SU-DHL-6 (cell line): ENCODE results near the gene SETD2.

Source experiments
- H2AFZ ChIP-seq: fragments of 200-600 bp; sonication (generic); 2 replicates; pipeline ENCODE4 v1.6.1; 2014; ENCODE audit warnings: low read depth, mild to moderate bottlenecking, moderate library complexity, mixed read lengths, antibody characterized with exemption, low read length; ENCODE audit not compliant: severe bottlenecking
- H3F3A ChIP-seq: fragments of 200-600 bp; shearing (Covaris generic); 2 replicates; pipeline ENCODE4 v1.6.0; 2016; ENCODE audit warnings: antibody characterized with exemption, mild to moderate bottlenecking; ENCODE audit not compliant: insufficient read depth
- H3K27ac ChIP-seq: fragments of 200-600 bp; sonication (generic); 2 replicates; pipeline ENCODE4 v1.5.1; 2016; ENCODE audit warnings: low read depth, mild to moderate bottlenecking, low read length, moderate library complexity, mixed read lengths
- H3K27me3 ChIP-seq: fragments of 200-600 bp; sonication (generic), shearing (Covaris generic); 2 replicates; pipeline ENCODE4 v1.6.0; 2014; ENCODE audit warnings: mild to moderate bottlenecking, low read length
- H3K36me3 ChIP-seq: fragments of 200-600 bp; sonication (generic); 2 replicates; pipeline ENCODE4 v1.6.1; 2014; ENCODE audit warnings: mild to moderate bottlenecking, low read length, mixed read lengths
- H3K4me2 ChIP-seq: fragments of 300-600, 200-600 bp; shearing (Covaris generic), sonication (generic); 2 replicates; pipeline ENCODE4 v1.6.0; 2014; ENCODE audit warnings: low read length, low read depth, mild to moderate bottlenecking; ENCODE audit not compliant: poor library complexity, severe bottlenecking
- H3K4me3 ChIP-seq: fragments of 200-600 bp; sonication (generic); 2 replicates; pipeline ENCODE4 v1.5.1; 2014; ENCODE audit warnings: antibody characterized with exemption, low read length, mild to moderate bottlenecking, mixed read lengths; ENCODE audit not compliant: insufficient read depth, poor library complexity, severe bottlenecking
- H3K79me2 ChIP-seq: fragments of 200-600 bp; sonication (generic); 2 replicates; pipeline ENCODE4 v1.6.1; 2014; ENCODE audit warnings: mild to moderate bottlenecking, low read length, moderate library complexity; ENCODE audit not compliant: insufficient read depth
- H3K9ac ChIP-seq: fragments of 200-600 bp; sonication (generic); 2 replicates; pipeline ENCODE4 v1.7.0; 2014; ENCODE audit warnings: mild to moderate bottlenecking, low read length
- H3K9me2 ChIP-seq: fragments of 200-600 bp; sonication (generic); replicated peaks from 2 replicates; pipeline ENCODE4 v1.6.1; 2014; ENCODE audit warnings: low read length; ENCODE audit not compliant: insufficient read depth
- H3K9me3 ChIP-seq: fragments of 200-600 bp; sonication (generic); 2 replicates; pipeline ENCODE4 v1.6.1; 2014; ENCODE audit warnings: low read length, mixed read lengths; ENCODE audit not compliant: insufficient read depth
- H4K20me1 ChIP-seq: fragments of 200-600 bp; sonication (generic); 2 replicates; pipeline ENCODE4 v1.6.1; 2014; ENCODE audit warnings: low read depth, mild to moderate bottlenecking, antibody characterized with exemption, low read length, moderate library complexity, mixed read lengths
- EZH2phosphoT487 ChIP-seq: fragments of 200-600 bp; sonication (generic), shearing (Covaris generic); conservative IDR thresholded peaks from 2 replicates; pipeline ENCODE4 v1.6.1; 2018; ENCODE audit warnings: mild to moderate bottlenecking, antibody characterized with exemption, low read length, moderate library complexity, mixed read lengths
- TF ChIP-seq, protein P1 (sequence below): fragments of 200-600 bp; sonication (generic); IDR thresholded peaks from one replicate; pipeline ENCODE4 v1.5.1; 2017; ENCODE audit warnings: antibody characterized with exemption, mild to moderate bottlenecking, low read length, moderate library complexity; ENCODE audit not compliant: insufficient read depth, poor library complexity, severe bottlenecking

The SETD2 gene

DNA sequence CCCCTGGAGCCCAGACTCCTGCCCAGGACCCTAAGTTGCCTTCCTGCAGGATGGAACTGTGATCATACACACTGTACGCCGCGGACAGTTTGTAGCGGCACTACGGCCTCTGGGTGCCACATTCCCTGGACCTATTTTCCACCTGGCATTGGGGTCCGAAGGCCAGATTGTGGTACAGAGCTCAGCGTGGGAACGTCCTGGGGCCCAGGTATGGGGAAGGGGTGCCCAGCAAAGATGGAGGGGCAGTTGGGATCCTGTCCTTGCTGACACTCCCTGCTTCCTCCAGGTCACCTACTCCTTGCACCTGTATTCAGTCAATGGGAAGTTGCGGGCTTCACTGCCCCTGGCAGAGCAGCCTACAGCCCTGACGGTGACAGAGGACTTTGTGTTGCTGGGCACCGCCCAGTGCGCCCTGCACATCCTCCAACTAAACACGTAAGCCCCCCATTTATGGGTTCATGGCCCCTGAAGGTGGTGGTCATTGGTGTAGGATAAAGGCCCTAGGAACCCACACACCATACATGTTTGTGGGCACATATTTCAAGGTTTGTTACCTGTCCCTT, 155.6 kb downstream of the SETD2 start:
- H4K20me1 ChIP-seq, result no peaks in the 10 kb centered on the region
- no peaks in the 10 kb centered on the region for H3K9me2 ChIP-seq
- TF ChIP-seq, protein P1, sequence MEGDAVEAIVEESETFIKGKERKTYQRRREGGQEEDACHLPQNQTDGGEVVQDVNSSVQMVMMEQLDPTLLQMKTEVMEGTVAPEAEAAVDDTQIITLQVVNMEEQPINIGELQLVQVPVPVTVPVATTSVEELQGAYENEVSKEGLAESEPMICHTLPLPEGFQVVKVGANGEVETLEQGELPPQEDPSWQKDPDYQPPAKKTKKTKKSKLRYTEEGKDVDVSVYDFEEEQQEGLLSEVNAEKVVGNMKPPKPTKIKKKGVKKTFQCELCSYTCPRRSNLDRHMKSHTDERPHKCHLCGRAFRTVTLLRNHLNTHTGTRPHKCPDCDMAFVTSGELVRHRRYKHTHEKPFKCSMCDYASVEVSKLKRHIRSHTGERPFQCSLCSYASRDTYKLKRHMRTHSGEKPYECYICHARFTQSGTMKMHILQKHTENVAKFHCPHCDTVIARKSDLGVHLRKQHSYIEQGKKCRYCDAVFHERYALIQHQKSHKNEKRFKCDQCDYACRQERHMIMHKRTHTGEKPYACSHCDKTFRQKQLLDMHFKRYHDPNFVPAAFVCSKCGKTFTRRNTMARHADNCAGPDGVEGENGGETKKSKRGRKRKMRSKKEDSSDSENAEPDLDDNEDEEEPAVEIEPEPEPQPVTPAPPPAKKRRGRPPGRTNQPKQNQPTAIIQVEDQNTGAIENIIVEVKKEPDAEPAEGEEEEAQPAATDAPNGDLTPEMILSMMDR, result no peak
- TF ChIP-seq EZH2phosphoT487, result no peak
- peaks cover 9% of the 10 kb centered on the region for H3F3A ChIP-seq
- H3K79me2 ChIP-seq, result no peaks in the 10 kb centered on the region
- H2AFZ ChIP-seq, result no peak overlapping the region
- no peak overlapping the region for H3K4me2 ChIP-seq
- no peaks in the 10 kb centered on the region for H3K36me3 ChIP-seq
- no peak overlapping the region for H3K27ac ChIP-seq
- H3K9ac ChIP-seq, result no peak overlapping the region
- H3K4me3 ChIP-seq, result no peak overlapping the region
- no peaks in the 10 kb centered on the region for H3K27me3 ChIP-seq
- H3K9me3 ChIP-seq, result no peaks in the 10 kb centered on the region

DNA sequence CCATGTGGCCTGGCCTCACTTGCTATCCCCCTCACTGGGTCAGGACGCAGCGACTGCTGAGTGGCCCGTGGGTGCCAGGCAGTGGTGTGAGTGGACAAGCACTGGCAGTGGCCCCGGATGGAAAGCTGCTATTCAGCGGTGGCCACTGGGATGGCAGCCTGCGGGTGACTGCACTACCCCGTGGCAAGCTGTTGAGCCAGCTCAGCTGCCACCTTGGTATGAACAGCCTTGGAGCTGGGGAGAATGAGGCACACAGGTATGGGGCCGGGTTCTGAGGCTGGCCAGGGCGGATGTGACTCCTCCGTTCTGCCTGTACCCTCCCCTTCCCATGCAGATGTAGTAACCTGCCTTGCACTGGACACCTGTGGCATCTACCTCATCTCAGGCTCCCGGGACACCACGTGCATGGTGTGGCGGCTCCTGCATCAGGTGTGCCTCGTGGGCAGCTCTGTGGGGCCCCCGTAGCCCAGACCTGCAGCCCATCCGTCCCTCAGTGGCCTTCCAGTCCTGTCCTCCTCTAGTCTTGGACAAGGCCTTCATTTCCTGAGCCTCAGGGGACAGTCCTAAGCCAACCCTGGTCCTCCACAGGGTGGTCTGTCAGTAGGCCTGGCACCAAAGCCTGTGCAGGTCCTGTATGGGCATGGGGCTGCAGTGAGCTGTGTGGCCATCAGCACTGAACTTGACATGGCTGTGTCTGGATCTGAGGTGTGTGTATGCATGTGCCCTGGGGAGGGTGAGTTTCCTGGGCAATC, 156.3 kb downstream of the SETD2 start:
- no peaks in the 10 kb centered on the region for H3K36me3 ChIP-seq
- H3K4me3 ChIP-seq, result no peak overlapping the region
- H3K27me3 ChIP-seq, result no peaks in the 10 kb centered on the region
- H3K27ac ChIP-seq, result no peak overlapping the region
- no peak overlapping the region for H3K9ac ChIP-seq
- TF ChIP-seq, protein P1, result no peak
- TF ChIP-seq EZH2phosphoT487, result no peak
- no peaks in the 10 kb centered on the region for H3K79me2 ChIP-seq
- peaks cover 9% of the 10 kb centered on the region for H3F3A ChIP-seq
- no peaks in the 10 kb centered on the region for H3K9me2 ChIP-seq
- no peaks in the 10 kb centered on the region for H3K9me3 ChIP-seq
- H2AFZ ChIP-seq, result no peak overlapping the region
- no peak overlapping the region for H3K4me2 ChIP-seq
- H4K20me1 ChIP-seq, result no peaks in the 10 kb centered on the region

DNA sequence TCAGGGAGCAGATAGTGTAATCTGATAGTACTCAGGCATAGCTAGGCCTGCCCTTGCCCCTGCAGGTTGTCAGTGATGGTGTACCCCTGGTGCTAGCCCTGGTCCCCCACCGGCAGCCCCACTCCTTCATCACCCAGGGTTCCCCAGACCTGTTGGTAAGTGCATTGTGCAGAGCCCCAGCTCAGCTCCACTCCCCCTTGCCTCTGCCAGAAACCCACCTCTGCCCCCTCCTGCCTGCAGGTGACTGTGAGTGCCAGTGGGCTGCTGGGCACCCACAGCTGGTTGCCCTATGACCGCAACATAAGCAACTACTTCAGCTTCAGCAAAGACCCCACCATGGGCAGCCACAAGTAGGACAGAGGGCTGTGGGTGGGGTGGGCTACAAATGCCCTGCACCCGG, 156.9 kb downstream of the SETD2 start:
- TF ChIP-seq, protein P1, result no peak
- no peak for TF ChIP-seq EZH2phosphoT487
- Histone ChIP-seq H3K4me3 (no peak overlapping the region), H4K20me1 (no peaks in the 10 kb centered on the region), H3K27ac (no peak overlapping the region), H3K27me3 (no peaks in the 10 kb centered on the region), H2AFZ (no peak overlapping the region), H3K4me2 (no peak overlapping the region), H3K79me2 (no peaks in the 10 kb centered on the region), H3K9me2 (no peaks in the 10 kb centered on the region), H3K9me3 (no peaks in the 10 kb centered on the region), H3K36me3 (no peaks in the 10 kb centered on the region), H3F3A (peaks cover 9% of the 10 kb centered on the region), H3K9ac (no peak overlapping the region)
